K562 (cell line): Measurements from ENCODE around the gene IKZF4. TPM values are rescaled to one million over a fixed set of nuclear protein-coding genes. Genes with fewer than 3 reads are reported as not detected.

Experiments
- BMI1 ChIP-seq: fragments of 150-350 bp; IDR thresholded peaks from 2 replicates; pipeline ENCODE4 v1.6.1; 2014; ENCODE audit warnings: low read length
- E2F1 ChIP-seq: sonication (generic); formaldehyde crosslinking; IDR thresholded peaks from 2 replicates; pipeline ENCODE4 v1.8.1; 2023; ENCODE audit warnings: mild to moderate bottlenecking, missing genetic modification reagents, moderate library complexity
- ELF2 ChIP-seq: fragments of 250-450 bp; sonication (Bioruptor Pico); IDR thresholded peaks from 2 replicates; pipeline ENCODE4 v1.5.0; 2021; ENCODE audit warnings: mild to moderate bottlenecking
- IRF9 ChIP-seq: fragments of 450-650 bp; IDR thresholded peaks from 2 replicates; pipeline ENCODE4 v1.6.1; 2016; ENCODE audit warnings: missing biosample characterization, missing genetic modification characterization
- MCM5 ChIP-seq: fragments of 450-650 bp; IDR thresholded peaks from 2 replicates; pipeline ENCODE4 v1.6.1; 2016; ENCODE audit warnings: low read depth
- MED1 ChIP-seq: sonication (generic); formaldehyde crosslinking; IDR thresholded peaks from 2 replicates; pipeline ENCODE4 v1.8.1; 2023; ENCODE audit warnings: missing genetic modification reagents, borderline replicate concordance
- RBM25 ChIP-seq: fragments of 200-400 bp; formaldehyde crosslinking; IDR thresholded peaks from 2 replicates; pipeline ENCODE4 v1.6.1; 2018; ENCODE audit warnings: low read length, low read depth, moderate library complexity; ENCODE audit not compliant: severe bottlenecking
- SLC30A9 ChIP-seq: fragments of 250-450 bp; sonication (Bioruptor Pico); IDR thresholded peaks from 2 replicates; pipeline ENCODE4 v1.8.0; 2022; ENCODE audit warnings: mild to moderate bottlenecking, moderate library complexity
- SMAD1 ChIP-seq: fragments of 150-350 bp; IDR thresholded peaks from 2 replicates; pipeline ENCODE4 v1.6.1; 2014; ENCODE audit warnings: low read length, low read depth; ENCODE audit not compliant: partially characterized antibody
- SP1 ChIP-seq: sonication (generic); formaldehyde crosslinking; IDR thresholded peaks from 2 replicates; pipeline ENCODE4 v1.8.1; 2022; ENCODE audit warnings: mild to moderate bottlenecking, missing genetic modification reagents
- STAT5B ChIP-seq: fragments of 250-450 bp; sonication (Bioruptor Pico); IDR thresholded peaks from 2 replicates; pipeline ENCODE4 v1.8.0; 2021; ENCODE audit warnings: mild to moderate bottlenecking, inconsistent platforms
- TOE1 ChIP-seq, 2 experiments: fragments of 450-650 bp in 1 of 2; sonication (generic) in 1 of 2; formaldehyde crosslinking in 1 of 2; IDR thresholded peaks; 2 replicates each; pipeline versions ENCODE4 v1.7.1 to v1.8.0; 2016 to 2022; ENCODE audit warnings: borderline replicate concordance in 2 of 2, mild to moderate bottlenecking in 2 of 2, antibody characterized with exemption in 1 of 2, inconsistent platforms in 1 of 2, low read depth in 1 of 2, missing genetic modification reagents in 1 of 2, moderate library complexity in 1 of 2
- polyA plus RNA-seq, 8 experiments: library from polyadenylated mRNA; depleted of rRNA in 4 of 8; stranded (reverse) in 5 of 8; unstranded in 3 of 8; fragments of >200 nt; fragmentation: Nextera tagmentation in 2 of 8; fragmentation: Illumina TruSeq in 1 of 8; extraction: Ambion mirVana in 2 of 8; extraction: Trizol in 1 of 8; gene quantifications; 2 replicates each; pipeline versions ENCODE4 v1.2.1 to v1.2.3, GENCODE V29; 2011 to 2014; ENCODE audit warnings: inconsistent platforms in 1 of 8, missing spikeins in 1 of 8
- total RNA-seq, 7 experiments: library from RNA; depleted of rRNA in 6 of 7; stranded (reverse); fragments of >200 nt in 6 of 7; fragmentation: Illumina TruSeq in 2 of 7; extraction: Trizol in 2 of 7; gene quantifications; 2 replicates each; pipeline versions ENCODE4 v1.2.1 to v1.2.3, GENCODE V29; 2011 to 2021; ENCODE audit warnings: low replicate concordance in 1 of 7
- TF ChIP-seq, protein P1 (sequence below): fragments of 450-650 bp; IDR thresholded peaks from 2 replicates; pipeline ENCODE4 v1.6.1; 2016; ENCODE audit warnings: low read depth
- TF ChIP-seq, protein P2 (sequence below): fragments of 450-650 bp; IDR thresholded peaks from 2 replicates; pipeline ENCODE4 v1.6.1; 2018; ENCODE audit warnings: mild to moderate bottlenecking, low read depth; ENCODE audit not compliant: partially characterized antibody

Gene IKZF4
- total and polyA plus RNA-seq, 9 of the 15 experiments (the other 6 are each of a cell fraction or from before 2014, with no cell fraction given): 1.9 to 16.3 (median 3.6) TPM

DNA sequence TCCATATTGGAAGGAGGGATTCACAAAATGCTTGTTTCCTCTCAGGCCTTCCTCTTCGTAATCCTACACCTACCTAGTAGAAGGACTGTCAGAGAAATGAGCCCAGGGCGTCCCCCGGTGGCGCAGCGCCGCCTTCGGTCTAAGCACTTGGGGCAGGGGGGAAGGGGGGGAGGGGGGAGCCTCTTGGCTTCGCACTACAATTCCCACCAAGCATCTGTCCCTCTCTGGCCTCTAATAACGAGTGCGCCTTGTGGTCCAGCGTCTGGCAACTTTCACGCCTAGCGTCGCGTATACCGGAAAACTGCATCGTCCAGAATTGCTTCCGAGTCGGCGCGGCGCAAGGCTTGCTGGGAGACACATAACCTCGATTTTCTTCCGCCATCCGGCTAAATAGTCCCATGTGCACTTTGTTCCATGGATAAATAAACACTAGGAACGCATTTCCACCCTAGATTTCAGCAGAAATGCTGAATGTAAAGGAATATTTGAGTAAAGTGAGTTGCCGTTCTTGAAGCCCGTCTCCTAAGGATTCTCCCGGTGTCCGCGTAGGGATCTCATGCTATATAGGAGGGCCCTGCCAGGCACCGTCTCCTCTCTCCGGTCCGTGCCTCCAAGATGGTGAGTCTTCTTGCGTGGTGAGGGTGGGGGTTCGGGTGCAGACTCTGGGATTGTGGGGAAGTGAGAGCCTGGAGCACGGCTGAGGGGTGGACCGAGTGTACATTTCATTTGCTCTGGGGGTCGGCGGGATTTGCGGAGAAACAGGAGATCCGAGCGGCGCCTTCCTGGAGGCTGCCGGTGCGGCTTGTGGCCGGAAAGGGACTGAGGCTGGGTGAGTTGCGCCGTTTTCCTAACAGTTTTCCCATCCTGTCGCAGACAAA is 20.9 kb downstream of the IKZF4 start, which contains the start of gene RPS26 (continued):
- TF ChIP-seq, protein P1, sequence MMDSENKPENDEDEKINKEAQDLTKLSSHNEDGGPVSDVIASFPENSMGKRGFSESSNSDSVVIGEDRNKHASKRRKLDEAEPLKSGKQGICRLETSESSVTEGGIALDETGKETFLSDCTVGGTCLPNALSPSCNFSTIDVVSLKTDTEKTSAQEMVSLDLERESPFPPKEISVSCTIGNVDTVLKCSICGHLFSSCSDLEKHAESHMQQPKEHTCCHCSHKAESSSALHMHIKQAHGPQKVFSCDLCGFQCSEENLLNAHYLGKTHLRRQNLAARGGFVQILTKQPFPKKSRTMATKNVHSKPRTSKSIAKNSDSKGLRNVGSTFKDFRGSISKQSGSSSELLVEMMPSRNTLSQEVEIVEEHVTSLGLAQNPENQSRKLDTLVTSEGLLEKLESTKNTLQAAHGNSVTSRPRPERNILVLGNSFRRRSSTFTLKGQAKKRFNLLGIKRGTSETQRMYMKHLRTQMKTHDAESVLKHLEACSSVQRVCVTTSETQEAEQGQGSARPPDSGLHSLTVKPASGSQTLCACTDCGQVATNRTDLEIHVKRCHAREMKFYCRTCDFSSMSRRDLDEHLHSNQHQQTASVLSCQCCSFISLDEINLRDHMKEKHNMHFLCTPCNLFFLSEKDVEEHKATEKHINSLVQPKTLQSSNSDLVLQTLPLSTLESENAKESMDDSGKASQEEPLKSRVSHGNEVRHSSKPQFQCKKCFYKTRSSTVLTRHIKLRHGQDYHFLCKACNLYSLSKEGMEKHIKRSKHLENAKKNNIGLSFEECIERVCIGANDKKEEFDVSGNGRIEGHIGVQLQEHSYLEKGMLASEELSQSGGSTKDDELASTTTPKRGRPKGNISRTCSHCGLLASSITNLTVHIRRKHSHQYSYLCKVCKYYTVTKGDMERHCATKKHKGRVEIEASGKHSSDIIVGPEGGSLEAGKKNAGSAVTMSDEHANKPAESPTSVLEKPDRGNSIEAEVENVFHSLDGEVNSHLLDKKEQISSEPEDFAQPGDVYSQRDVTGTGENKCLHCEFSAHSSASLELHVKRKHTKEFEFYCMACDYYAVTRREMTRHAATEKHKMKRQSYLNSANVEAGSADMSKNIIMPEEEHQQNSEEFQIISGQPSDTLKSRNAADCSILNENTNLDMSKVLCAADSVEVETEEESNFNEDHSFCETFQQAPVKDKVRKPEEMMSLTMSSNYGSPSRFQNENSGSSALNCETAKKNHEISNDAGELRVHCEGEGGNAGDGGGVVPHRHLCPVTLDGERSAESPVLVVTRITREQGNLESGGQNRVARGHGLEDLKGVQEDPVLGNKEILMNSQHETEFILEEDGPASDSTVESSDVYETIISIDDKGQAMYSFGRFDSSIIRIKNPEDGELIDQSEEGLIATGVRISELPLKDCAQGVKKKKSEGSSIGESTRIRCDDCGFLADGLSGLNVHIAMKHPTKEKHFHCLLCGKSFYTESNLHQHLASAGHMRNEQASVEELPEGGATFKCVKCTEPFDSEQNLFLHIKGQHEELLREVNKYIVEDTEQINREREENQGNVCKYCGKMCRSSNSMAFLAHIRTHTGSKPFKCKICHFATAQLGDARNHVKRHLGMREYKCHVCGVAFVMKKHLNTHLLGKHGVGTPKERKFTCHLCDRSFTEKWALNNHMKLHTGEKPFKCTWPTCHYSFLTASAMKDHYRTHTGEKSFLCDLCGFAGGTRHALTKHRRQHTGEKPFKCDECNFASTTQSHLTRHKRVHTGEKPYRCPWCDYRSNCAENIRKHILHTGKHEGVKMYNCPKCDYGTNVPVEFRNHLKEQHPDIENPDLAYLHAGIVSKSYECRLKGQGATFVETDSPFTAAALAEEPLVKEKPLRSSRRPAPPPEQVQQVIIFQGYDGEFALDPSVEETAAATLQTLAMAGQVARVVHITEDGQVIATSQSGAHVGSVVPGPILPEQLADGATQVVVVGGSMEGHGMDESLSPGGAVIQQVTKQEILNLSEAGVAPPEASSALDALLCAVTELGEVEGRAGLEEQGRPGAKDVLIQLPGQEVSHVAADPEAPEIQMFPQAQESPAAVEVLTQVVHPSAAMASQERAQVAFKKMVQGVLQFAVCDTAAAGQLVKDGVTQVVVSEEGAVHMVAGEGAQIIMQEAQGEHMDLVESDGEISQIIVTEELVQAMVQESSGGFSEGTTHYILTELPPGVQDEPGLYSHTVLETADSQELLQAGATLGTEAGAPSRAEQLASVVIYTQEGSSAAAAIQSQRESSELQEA: peak; percentile 70; the same call in 1 of the 2 replicates
- TF ChIP-seq STAT5B (CRISPR knock-in tag) (no peak), IRF9 (tag) (0 out of 2 replicates have a peak, but pooled peaks have one; percentile 36), MED1 (no peak), SLC30A9 (CRISPR knock-in tag) (no peak), MCM5 (no peak), E2F1 (CRISPR knock-in tag) (peak; percentile 64), SP1 (peak; percentile 96), RBM25 (no peak), BMI1 (no peak), SMAD1 (peak; percentile 92), TOE1 (IDR thresholded peaks at IDR 0.05; ENCODE audit: borderline replicate concordance) (peak; percentile 79), TOE1 (CRISPR knock-in tag; IDR thresholded peaks at IDR 0.05; ENCODE audit: borderline replicate concordance, low read depth) (peak; percentile 19; the same call in 1 of the 2 replicates), ELF2 (peak; percentile 92)
- TF ChIP-seq, protein P2, sequence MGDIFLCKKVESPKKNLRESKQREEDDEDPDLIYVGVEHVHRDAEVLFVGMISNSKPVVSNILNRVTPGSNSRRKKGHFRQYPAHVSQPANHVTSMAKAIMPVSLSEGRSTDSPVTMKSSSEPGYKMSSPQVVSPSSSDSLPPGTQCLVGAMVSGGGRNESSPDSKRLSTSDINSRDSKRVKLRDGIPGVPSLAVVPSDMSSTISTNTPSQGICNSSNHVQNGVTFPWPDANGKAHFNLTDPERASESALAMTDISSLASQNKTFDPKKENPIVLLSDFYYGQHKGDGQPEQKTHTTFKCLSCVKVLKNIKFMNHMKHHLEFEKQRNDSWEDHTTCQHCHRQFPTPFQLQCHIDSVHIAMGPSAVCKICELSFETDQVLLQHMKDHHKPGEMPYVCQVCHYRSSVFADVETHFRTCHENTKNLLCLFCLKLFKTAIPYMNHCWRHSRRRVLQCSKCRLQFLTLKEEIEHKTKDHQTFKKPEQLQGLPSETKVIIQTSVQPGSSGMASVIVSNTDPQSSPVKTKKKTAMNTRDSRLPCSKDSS: no peak
